HL-60/S4 (cell line): ENCODE measurements around the gene SYNGR2.

ENCODE experiments used
- in situ Hi-C: fragments of 300-500 bp; cut with MboI; formaldehyde crosslinking; loops from 2 replicates; pipeline ENCODE4 v1.14.3; 2022; ENCODE audit warnings: low sequenced_read_pairs

Gene SYNGR2, protein sequence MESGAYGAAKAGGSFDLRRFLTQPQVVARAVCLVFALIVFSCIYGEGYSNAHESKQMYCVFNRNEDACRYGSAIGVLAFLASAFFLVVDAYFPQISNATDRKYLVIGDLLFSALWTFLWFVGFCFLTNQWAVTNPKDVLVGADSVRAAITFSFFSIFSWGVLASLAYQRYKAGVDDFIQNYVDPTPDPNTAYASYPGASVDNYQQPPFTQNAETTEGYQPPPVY

DNA sequence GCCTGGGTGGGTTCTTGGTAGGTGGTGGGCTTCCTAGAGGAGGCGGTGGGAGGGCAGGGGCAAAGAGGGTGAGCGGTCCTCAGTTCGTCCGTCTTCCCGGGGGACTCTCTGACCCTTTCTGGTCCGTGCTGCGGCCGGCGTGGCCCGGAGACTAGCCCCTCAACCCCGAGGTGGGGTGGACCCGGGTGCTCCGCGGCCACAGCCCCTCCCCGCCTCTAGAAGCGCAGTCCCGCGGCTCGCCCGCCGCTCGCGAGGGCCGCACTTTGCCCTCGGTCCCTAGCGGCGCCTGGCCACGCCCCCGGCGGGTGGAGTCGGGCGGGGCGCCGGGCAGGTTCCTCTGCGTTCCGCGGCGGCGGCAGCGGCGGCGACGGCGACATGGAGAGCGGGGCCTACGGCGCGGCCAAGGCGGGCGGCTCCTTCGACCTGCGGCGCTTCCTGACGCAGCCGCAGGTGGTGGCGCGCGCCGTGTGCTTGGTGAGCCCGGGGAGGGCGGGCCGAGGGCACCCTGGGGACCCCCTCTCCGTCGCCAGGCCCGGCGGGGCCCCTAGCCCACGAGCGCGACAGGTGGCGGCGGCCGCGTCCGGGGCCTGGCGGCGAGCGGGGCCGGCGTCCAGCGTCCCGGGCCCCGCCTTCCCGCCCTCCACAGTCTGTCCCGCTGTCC, at the start of gene SYNGR2:
Gene SYNGR2, plus strand, starts transcription at position 340 of the 661 bp plus-strand sequence. Its CDS starts 36 bp downstream, at position 376.
- in situ Hi-C loops, result no loop called here

DNA sequence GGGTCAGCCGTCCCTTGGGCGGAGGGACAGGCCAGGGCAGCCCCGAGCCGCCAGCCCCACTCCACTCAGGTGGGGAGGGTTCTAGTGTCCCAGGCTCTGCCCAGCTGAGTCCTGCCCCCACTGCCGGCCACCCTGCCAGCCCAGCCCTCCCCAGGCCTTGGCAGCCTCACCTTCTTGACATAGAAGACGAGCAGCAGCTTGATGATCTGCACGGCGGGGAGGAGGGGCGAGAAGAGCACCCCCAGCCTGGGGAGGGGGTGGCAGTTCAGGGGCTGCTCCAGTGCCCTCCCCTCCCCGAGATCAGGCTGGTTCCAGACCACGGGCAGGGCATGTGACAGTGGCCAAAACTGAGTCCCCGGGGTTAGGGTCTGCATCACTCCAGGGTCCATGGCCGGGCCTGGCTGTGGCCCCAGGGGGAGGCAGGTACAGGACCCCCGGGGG, 49.6 kb upstream of the SYNGR2 start:
- in situ Hi-C loops, result no loop called here

DNA sequence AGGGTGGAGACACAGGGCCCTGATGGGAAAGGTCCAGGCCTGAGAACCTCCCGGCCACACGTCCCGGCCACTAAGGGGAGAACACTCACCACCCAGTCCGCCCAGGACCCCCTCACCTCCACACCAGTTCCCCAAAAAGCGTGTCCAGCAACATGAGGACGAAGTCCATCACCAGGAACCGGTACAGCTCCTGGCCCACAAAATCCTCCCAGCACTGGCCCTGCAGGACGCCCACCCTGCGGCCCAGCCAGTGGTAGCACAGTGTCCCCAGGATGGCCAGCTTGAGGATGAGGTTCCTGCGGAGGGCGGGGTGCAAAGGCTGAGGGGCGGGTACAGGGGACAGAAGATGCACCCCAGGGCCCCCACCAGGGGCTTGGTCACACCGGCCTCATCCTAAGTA, 47.8 kb upstream of the SYNGR2 start:
- in situ Hi-C loops, result no loop called here

DNA sequence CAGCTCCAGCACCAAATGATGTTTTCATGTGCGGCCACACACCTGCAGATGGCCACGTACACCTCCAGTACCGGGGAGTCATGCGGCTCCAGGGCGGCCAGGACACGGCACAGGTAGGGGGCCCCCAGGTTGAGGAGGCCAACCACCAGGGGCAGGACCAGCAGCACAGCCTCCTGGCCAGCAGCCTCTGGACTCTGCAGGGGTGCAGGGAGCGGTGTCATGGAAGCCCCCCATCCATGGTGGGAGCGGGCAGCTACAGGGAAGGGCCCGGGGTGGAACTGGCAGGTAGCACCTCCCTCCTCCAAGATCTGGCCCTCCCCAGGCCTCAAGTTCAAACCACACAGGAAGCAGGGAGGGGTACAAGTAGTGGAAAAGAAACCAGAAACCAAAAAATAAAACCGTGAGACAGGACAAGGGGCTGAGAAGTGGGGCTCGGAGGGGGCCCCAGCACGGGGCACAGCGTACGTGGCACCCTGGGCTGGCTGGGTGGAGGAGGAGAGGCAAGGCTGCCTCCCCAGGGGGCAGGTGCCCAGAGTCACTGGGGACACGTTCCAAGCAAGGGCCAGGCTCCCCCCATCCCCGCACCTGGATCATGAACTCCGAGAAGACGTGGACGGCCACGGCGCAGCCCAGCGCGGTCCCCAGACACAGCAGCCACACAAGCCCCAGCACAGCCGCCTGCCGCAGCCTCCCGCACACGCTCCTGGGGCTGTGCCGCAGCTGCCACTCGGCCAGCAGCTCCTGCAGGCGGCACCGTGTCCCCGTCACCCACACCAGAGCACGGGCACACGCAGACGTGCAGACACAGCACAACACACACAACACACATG, 47.2 kb upstream of the SYNGR2 start:
- in situ Hi-C loops, result no loop called here

DNA sequence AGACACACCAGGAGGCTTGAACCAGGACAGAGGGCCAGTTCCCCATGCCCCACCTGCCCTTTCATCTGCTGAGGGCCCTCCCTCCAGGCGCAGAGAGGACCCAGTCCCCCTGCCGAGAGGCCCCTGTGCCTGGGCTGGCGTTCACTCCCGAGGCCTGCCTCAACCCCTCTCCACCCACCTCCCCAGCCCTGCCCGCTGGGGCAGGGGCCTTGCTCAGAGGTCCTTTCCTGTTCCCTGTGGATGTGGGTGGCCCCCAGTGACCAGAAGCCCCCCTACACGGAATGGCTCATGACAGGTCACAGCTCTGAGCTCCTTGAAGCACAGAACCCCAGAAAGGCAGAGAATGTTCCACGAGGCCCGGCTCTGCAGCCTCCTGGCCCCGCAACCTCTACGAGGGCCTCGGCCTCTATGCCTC, 46.6 kb upstream of the SYNGR2 start:
- in situ Hi-C loops, result no loop called here

DNA sequence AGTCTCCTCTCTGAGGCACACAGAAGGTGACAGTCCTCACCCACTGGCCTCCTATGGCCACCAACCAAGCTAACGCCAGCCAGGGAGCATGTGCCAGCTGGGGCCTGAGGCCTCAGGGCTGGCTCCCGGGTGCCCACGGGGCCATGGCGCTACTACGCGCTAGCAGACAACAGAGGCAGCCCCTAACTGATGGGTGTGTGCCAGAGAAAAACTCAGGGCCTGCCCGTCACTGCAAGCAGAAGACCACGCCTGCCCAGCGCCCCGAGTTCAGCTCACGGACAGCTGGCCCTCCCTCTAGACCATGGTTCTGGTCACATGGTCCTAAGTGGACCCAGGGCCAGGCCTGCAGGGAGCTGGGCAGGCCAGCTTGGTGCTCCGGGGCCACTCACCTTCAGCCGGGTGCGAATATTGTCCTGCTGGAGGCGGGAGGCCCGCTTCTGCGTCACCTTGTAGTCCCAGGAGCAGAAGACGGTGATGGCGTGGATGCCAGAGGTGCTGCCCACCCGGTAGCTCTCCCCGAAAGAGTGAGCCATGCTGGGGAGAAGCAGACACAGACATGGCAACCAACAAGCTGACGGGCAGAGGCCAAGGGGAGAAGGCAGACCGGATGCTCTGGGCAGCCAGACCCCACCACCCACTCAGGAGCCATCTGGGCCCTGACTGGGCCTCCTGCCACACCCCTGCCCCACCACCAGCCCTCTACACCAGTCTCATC, 46.0 kb upstream of the SYNGR2 start:
- in situ Hi-C loops, result no loop called here

DNA sequence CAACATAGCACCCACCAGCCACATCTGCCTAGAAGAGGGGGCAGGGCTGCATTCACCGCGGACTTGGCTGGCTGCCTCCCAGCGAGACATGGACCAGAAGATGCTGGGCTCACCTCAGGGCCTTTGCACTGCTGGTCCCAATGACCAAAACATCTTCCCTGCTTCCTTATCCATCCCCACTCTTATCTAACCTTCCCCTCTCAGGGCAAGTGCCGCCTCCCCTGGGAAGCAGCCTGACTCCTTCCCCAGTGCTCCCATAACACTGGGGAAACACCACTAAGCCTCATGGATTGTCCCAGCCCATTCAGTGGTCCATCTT, 45.5 kb upstream of the SYNGR2 start:
- in situ Hi-C loops, result no loop called here

DNA sequence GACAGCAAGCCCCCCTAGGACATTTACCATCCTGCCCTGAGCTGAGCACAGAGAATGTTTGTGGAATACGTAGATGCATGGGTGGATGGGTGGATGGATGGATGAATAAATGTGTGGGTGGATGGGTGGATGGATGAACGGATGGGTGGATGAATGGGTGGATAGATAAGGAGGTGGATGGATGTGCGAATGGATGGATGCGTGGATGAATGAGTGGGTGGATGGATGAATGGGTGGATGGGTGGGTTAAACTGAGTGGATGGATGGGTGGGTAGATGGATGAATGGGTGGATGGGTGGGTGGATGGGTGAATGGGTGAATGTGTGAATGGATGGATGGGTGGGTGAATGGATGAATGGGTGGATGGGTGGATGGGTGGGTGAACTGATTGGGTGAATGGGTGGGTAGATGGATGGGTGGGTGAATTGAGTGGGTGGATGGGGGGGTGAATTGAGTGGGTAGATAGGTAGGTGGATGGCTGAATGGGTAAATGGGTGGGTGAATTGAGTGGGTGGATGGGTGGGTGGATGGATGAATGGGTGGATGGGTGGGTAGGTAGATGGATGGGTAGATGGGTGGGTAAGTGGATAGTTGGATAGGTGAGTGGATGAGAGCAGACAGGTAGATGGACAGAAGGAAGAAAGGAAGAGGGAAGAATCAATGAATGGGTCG, 45.0 kb upstream of the SYNGR2 start:
- in situ Hi-C loops, result no loop called here

DNA sequence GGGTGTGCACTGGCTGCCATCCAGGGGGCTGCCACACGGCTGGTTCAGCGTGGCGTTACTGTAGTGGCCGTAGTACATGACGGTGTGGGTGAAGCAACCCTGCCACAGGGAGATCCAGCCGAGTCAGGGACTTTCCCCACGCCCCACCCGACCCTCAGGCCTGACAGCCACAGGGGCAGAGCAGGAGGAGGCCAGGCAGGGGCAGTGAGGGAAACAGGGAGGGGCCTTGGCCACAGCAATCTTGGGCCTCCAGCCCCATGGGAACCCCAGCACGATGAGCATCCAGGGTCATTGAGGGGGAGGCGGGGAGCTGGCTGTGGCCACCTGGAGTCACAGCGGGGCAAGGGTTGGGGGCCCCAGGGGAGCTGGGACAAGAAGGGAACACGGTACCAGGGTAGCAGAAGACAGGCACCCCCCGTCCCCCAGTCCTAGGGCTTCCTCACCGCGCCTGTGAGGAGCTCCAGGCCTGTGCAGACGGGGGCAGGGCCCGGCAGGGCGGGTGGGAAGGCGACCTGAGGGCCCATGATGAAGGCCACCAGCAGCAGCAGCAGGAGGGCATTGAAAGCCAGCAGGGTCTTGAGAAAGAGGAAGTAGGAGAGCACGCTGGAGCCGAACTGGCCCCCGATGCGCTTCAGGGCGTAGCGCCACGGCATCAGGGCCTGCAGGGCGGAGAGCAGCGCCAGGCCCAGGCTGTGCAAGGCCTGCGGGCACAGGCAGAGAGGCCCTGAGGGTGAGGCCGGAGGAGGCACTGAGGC, 44.1 kb upstream of the SYNGR2 start:
- in situ Hi-C loops, result no loop called here

DNA sequence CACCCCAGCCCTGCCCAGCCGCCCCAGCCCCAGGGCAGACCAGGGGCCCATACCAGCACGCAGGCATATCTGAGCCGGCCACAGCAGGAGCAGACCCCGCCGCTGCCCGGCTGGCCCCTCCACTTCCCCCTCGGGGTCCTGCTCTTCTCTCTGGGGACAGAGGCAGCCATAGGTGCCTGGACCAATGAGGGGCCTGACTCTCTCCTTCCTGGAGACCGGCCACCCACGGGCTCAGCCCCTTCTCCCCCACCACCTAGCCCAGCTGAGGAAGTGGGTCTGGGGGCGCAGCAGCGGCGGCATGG, 43.6 kb upstream of the SYNGR2 start:
- in situ Hi-C loops, result no loop called here

DNA sequence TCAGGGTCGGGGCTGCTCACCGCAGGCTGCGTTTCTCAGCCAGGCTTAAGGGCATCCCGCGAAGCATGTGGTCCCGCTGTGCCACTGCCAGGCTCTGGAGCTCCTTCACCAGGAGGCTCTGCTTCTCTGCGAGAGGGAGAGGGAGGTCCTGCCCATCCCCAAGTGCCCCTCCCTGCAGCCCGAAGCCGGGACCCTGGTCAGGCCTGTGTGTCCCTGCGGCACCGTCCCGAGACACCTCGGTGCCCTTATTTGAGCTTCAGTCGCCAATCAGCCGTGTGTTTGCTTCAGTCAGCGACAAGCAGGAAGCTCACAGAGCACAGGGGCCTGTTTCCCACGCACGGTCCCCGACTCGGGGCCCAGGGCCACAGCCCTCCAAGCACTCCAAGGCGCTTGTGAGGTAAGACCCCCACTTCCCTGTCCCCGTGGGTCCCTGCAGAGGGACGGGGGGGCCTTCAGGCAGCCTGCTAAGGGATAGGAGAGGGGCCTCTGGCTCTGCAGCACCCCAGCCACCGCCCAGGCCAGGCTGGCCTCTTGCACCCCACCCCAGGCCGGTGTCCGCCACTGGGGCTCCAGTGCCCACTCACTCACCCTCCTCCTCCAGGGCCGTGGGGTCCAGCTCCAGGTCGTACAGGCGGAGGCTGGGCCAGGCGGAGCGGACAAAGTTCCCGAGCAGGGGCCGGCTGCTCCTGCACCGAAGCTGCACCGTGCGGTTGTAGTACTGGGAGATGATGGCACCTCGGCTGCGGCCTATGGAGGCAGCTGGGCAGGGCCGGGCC, 43.1 kb upstream of the SYNGR2 start:
- in situ Hi-C loops, result no loop called here

DNA sequence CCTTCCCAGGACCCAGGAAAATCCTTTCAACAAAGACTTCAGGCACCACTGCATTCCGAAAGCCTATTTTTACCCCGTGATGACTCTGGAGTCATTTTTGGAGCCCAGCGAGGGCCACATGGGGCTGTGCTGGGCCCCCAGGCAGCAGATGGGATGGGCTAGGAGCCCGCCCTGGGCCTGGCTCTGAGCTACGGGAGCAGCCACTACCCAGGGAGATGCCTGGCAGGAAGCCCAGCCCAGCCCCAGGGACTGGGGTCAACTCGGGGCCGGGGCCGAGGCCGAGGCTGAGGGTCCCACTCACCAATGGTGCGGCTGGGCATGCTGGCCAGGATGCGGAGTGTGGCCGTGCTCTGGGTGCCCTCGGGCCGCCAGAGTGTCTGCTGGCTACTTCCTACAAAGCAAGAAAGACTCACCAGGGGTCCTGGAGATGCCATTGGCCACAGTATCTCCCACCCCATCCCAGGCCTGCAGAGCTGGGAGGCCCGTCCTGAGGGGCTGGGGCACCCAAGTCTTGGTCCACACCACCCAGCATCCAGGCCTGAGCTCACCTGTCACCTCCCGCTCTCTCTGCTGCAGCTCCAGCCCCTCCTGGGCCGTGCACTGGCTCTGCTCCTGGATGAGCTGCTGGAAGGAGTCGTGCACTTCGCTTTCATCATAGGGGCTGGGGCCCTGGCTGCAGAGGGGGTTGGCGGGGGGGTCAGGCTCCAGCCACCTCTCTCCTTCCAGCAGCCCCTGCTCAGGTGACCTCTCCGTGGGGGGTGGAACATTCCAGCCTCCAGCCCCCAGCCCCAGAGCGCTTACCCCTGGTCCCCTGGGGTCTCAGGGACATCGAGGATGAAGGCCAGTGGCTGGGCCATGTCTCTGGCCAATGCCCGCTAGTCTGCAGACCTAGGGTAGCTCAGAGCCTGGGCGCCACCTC, 42.1 kb upstream of the SYNGR2 start:
- in situ Hi-C loops, result no loop called here

DNA sequence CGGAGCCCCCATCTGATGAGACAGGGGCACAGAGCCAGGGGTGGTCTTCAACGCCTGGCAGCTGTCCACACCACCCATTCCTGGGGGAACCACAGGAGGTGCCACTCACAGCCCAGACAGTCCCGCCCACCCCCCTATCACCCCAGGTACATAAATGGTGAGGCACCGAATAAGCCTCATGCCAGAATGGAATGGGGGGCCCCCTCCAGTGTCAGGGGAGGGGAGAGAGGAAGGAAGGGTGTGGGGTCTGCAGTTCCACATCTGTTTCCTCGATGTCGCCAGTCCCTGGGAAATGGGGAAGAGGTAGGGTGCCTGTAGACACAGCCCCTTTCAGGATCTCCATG, 41.5 kb upstream of the SYNGR2 start:
- in situ Hi-C loops, result no loop called here

DNA sequence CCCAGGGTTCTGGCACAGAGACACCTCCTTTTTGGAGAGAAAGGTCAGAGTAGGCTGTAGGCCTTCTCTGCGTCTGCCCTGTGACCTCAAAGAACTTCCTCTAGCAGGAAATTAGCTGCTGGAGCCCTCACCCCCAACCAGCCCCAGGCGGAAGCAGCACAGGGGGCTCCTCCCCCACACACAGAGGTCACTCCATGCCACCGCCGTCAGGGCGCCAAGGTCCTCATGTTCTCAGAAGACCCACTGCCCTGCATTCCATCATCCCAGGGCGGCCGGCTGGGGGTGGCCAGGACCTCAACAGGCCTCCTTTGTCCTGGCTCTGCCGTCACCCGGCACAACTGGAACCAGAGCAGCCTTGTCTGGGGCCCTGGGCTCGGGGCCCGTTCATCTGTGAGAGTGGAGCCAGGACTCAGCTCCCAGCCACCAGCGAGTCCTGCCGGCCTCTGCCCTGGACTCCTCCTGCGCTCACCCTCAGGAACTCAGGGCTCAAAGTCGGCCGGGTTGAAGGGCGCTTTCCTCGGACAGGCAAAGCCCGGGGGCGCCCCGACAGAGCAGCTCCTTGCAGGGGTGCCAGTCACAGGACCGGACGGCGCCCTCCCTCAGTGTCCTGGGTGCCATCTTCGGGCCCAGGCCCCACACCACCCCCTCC, 41.0 kb upstream of the SYNGR2 start:
- in situ Hi-C loops, result no loop called here

DNA sequence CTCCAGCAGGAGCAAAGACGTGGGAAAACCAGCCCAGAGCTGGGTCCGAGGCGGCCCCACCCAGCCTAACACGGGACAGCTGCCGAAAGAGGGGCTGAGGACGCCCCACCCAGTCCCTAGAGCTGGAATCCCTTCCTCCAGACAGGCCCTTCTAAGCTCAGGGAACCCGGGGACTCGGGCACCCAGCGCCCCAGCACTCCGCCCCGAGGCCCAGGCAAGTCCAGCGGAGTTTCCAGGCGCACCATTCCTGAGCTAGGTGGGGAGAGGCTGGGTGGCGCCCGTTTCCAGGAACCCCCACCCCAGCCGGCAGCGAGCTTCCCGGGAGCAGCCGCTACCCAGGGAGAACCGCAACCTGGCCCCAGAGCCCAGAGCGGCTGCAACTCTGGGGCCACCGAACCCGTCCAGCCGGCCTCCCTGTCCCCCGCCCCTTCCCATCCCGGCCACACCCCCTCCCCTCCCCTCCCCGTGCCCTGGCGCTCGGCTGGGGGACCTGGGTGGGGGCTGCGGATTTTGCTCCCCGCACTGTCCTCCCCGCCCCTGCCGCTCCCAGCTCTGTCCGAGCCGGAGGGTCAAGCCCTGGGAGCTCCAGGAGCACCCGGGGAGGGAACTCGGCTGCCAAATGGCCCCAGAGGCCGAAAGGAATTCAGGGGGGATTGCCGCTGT, 40.4 kb upstream of the SYNGR2 start:
- in situ Hi-C loops, result no loop called here

DNA sequence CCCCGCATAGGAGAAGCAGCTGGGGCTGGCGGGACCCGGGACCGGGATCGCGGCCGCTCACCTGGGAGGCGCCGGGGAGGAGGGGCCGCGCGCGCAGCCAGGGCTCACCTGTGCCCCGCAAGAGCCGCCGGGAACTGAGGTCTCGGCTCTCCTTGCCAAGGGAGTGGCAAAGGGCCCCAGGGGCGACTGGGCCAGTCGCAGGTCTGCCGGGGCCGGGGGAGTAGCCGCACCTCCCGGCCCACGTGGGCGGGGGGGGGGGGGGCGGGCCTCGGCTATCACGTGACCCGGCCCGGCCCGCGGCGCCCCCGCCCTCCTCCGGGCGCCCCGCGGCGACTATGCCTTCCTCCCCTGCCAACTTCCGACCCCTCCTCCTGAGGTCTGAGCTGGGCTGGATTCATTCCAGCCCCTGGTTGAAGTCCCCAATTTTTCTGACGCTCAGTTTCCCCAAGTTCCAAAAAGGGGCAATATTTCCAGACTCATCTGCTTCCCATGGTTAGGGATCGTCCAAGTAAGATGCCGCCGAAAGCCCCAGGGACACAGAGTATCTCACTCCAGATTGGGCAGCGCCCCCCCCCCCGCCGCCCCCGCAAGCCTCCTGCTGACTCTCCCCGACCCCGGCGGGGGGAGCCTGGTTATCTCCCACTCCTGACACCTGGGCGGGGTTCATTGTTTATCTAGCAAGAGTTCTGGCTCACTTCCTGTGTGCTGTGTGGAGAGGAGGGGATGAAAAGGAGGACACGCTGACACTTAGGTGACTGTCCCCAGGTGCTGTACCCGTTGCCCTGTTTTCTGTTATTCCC, 39.6 kb upstream of the SYNGR2 start, which contains the start of gene TMC6:
Gene TMC6, minus strand, starts transcription at position 205 of the 800 bp plus-strand sequence. CDS start 1,923 bp downstream, outside the sequence.
- in situ Hi-C loops, result no loop called here
